ENCODE measurements around the gene HSD17B10. TPM values are rescaled to one million over a fixed set of nuclear protein-coding genes. Genes with fewer than 3 reads are reported as not detected.

The HSD17B10 gene
- total RNA-seq: 46.5 and 113 TPM in 2 replicates

DNA sequence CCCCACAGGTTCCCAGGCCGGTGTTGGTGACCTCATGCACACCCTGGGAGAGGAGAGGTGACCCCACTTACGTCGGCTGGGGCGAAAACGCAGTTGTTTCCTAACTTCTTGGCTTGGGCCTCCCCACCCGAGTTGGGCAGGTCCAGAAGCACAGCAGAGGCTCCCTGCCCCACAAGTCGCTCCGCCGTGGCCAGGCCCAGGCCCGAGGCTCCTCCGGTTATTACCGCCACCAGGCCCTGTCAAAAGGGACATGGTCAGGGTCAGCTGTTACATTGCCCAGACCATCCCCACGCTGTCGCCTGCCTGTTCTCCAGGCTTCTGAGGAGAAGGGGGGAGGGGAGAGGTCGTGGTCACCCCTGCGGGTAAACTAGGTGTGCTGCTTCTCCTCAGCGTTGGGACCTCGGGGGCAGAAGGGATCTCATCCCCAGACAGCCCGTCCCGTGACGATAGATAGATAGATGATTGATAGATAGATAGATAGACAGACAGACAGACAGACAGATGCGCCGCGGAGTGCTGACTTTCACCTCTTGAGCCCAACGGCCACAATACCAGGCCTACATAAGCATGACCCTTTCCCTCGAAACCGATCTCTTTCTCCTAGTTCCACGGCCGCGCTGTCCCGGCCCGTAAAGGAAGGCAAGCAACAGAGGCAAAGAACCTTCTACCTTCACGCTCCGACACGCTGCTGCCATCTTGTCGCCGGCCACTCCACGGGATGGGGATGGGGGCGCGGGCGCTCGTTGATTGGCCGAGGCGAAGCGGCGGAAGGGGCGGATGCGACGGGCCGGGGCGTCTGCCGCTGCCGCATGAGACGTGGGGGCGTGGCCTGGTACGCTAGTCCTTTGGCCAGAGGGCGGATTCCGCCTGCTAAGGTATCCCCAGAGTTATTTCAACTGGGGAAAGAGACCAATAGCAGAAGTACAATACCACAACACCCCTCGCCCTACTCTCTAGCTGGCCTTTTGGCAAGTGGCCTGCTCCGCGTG, at the start of gene HSD17B10:
HSD17B10 (minus strand) TSS at position 720 of the 989 bp plus-strand sequence; CDS start at position 695, 25 bp downstream.

DNA sequence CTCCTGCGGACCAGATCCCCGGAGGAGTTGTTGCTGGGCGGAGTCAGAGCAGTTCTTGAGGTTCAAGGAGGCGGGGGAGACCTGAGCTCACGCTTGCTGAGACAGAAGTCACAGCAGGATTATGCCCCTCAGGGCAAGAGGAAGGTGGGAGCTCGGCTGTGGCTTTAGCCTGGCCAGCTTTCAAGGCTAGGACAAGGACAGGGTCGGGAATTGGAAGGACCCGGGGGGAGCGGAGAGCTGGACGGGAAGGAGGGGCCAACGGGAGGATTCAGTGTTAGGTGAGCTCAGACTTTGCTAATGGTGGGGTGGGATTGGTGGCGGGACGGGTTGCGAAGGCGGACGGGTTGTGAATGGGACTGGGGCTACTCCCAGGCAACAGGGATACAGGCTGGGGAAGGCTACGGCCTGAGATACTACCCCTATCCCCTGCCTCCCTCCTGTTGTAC, 11.3 kb downstream of the HSD17B10 start, which contains the start of gene RIBC1:
RIBC1 (plus strand) TSS at position 13 of the 446 bp plus-strand sequence. CDS start 3,404 bp downstream, outside the sequence.

DNA sequence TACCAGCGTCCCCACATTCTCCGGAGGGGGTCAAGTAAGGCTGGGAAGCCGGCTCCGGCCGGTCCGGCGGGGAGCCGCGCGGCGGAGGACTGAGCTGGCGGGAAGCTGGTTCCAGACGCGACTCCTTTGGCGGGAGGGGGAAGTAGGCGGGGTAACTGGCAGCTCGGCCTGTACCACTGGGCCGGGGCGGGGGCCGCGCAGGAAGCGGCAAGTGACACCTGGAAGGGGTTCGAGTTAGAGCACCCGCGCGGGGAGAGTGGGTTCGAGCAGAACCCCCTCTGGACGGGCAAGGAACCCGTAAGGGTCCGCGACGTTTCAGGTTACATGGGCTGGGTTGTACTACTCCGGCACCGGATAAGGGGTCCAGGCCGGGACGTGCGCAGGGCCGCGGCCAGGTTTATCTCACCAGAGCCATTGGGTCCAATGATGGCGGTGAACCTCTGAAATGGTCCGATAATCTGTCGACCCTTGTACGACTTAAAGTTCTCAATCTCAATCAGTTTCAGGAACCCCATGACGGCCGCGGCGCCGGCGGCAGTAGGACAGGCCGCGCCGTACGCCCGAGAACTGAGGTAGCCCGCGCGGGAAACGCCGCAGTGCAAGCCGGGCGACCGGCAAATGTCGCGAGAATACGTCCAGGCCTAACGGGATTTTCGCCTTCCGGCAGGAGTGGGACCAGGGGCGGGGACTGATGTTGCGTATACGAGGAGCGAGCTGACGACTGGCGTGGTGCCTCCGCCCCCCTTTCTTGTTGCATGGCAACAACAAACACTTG, 11.9 kb downstream of the HSD17B10 start, which contains the start of gene SMC1A:
SMC1A (minus strand) TSS at position 569 of the 775 bp plus-strand sequence; CDS start at position 515, 54 bp downstream.

Other genes with a start within 250 kb of the HSD17B10 start
- gene KDM5C, start 209.2 kb downstream of the HSD17B10 start, total RNA-seq: 113 and 164 TPM in 2 replicates
- 4.0 and 4.2 TPM in 2 replicates for gene IQSEC2, start 152.8 kb downstream of the HSD17B10 start, total RNA-seq
- gene SMC1A, start 11.7 kb downstream of the HSD17B10 start, total RNA-seq: 8.2 and 33.9 TPM in 2 replicates
- gene RIBC1, start 11.5 kb downstream of the HSD17B10 start, total RNA-seq: 0.19 and 0.28 TPM in 2 replicates

Data from regular cardiac myocyte (primary cell).